ENCODE results near the gene KMT5B. TPM values are rescaled to one million over a fixed set of nuclear protein-coding genes. Genes with fewer than 3 reads are reported as not detected.

The KMT5B gene
- total RNA-seq, 1 donor from 2014 or later = 59.4 TPM

GRCh38 chr11:68202165-68202564 is 10.9 kb downstream of the KMT5B start:
- DNase-seq (ENCODE audit: extremely low spot score, unreplicated experiment) = peak; percentile 11
- Mint-ChIP-seq H3K9me3 (ENCODE audit: unreplicated experiment) (no peaks in the 10 kb centered on the region), H3K27ac (ENCODE audit: unreplicated experiment) (peak overlapping the region; percentile 95), H3K4me3 (ENCODE audit: unreplicated experiment) (no peak overlapping the region), H3K4me1 (ENCODE audit: unreplicated experiment) (peaks cover 51% of the 10 kb centered on the region), H3K27me3 (ENCODE audit: unreplicated experiment) (no peaks in the 10 kb centered on the region), H3K36me3 (ENCODE audit: unreplicated experiment) (peaks cover 7% of the 10 kb centered on the region)
- no peak for TF ChIP-seq CTCF (IDR thresholded peaks at IDR 0.05)

GRCh38 chr11:68201492-68201891 is 11.6 kb downstream of the KMT5B start:
- no peak for DNase-seq (ENCODE audit: extremely low spot score, unreplicated experiment)
- H3K4me3 Mint-ChIP-seq (ENCODE audit: unreplicated experiment) = no peak overlapping the region
- TF ChIP-seq CTCF (IDR thresholded peaks at IDR 0.05) = no peak
- no peaks in the 10 kb centered on the region for H3K27me3 Mint-ChIP-seq (ENCODE audit: unreplicated experiment)
- H3K36me3 Mint-ChIP-seq (ENCODE audit: unreplicated experiment) = peaks cover 7% of the 10 kb centered on the region
- peaks cover 47% of the 10 kb centered on the region for H3K4me1 Mint-ChIP-seq (ENCODE audit: unreplicated experiment)
- peak overlapping the region; percentile 95 for H3K27ac Mint-ChIP-seq (ENCODE audit: unreplicated experiment)
- no peaks in the 10 kb centered on the region for H3K9me3 Mint-ChIP-seq (ENCODE audit: unreplicated experiment)

GRCh38 chr11:68200639-68201038 is 12.5 kb downstream of the KMT5B start:
- Mint-ChIP-seq H3K4me3 (ENCODE audit: unreplicated experiment) (no peak overlapping the region), H3K27ac (ENCODE audit: unreplicated experiment) (peak overlapping the region; percentile 95), H3K4me1 (ENCODE audit: unreplicated experiment) (peaks cover 38% of the 10 kb centered on the region), H3K27me3 (ENCODE audit: unreplicated experiment) (no peaks in the 10 kb centered on the region), H3K9me3 (ENCODE audit: unreplicated experiment) (no peaks in the 10 kb centered on the region), H3K36me3 (ENCODE audit: unreplicated experiment) (peaks cover 7% of the 10 kb centered on the region)
- no peak for DNase-seq (ENCODE audit: extremely low spot score, unreplicated experiment)
- TF ChIP-seq CTCF (IDR thresholded peaks at IDR 0.05) = no peak

DNA sequence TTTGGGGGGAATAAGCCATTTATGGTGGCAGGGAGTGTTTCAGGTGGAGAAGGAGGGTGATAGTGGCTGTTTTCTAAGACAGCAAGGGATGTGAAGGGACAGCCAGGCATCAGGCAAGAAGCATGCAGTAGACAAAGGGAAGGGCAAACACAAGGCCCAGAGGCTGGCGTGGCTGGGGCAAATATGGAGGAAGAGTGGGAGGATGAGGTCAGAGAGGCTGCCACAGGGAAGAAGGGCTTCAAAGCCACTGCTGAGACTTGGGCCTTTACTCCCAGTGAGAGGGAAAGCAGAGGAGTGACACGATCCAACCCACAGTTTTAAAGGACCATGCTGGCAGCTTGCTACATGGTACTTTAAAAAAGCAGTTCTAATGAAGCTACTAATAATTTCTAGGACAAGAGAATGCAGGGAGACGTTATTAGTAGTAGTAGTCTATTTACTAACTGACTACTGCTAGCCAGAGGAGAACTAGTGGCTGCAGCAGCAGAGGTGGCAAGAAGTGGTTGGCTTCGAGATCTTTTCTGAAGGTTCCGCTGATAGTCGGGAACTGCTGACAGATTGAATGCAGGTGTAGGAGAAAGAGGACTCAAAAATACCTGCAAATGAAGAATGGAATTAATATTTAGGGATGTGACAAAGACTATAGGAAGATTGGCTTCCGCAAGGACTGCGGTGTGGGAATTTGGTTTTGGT is 13.7 kb downstream of the KMT5B start:
- Mint-ChIP-seq H3K9me3 (ENCODE audit: unreplicated experiment) (no peaks in the 10 kb centered on the region), H3K36me3 (ENCODE audit: unreplicated experiment) (peaks cover 7% of the 10 kb centered on the region), H3K27me3 (ENCODE audit: unreplicated experiment) (no peaks in the 10 kb centered on the region), H3K27ac (ENCODE audit: unreplicated experiment) (peak overlapping the region; percentile 95), H3K4me1 (ENCODE audit: unreplicated experiment) (peaks cover 37% of the 10 kb centered on the region), H3K4me3 (ENCODE audit: unreplicated experiment) (no peak overlapping the region)
- DNase-seq (ENCODE audit: extremely low spot score, unreplicated experiment) = no peak
- TF ChIP-seq CTCF (IDR thresholded peaks at IDR 0.05) = no peak

DNA sequence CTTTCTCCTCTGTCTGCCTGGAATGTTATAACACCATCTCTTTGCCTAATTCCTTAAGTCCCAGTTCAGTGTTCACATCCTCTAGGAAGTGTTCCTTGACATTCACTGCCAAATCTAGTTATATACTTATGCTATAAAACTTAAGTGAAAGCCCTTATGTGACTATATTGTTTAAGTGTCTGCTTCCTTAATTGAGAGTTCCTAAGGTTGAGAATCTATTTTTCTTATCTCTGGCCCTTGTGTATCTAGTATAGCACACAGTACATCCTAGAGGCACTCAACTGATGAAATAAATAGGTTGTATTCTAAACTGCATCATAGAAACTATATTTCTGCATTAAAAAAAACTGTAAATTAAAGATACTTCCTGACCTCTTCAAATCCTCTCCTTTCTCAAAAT is 16.9 kb downstream of the KMT5B start:
- H3K4me3 Mint-ChIP-seq (ENCODE audit: unreplicated experiment) = no peak overlapping the region
- H3K9me3 Mint-ChIP-seq (ENCODE audit: unreplicated experiment) = no peaks in the 10 kb centered on the region
- no peak overlapping the region for H3K27ac Mint-ChIP-seq (ENCODE audit: unreplicated experiment)
- H3K27me3 Mint-ChIP-seq (ENCODE audit: unreplicated experiment) = no peaks in the 10 kb centered on the region
- peaks cover 35% of the 10 kb centered on the region for H3K4me1 Mint-ChIP-seq (ENCODE audit: unreplicated experiment)
- peaks cover 7% of the 10 kb centered on the region for H3K36me3 Mint-ChIP-seq (ENCODE audit: unreplicated experiment)
- no peak for TF ChIP-seq CTCF (IDR thresholded peaks at IDR 0.05)
- DNase-seq (ENCODE audit: extremely low spot score, unreplicated experiment) = no peak

Data from osteocyte (in vitro differentiated cells).